HG03469 (cell line): ENCODE data around the gene IL1R1.

Source experiments
- ATAC-seq: cut with Tn5 transposase; IDR thresholded peaks from one replicate; pipeline ENCODE4 v1.9.1; 2021; ENCODE audit warnings: mild to moderate bottlenecking, moderate library complexity, moderate number of reproducible peaks; ENCODE audit not compliant: unreplicated experiment

IL1R1 gene

DNA sequence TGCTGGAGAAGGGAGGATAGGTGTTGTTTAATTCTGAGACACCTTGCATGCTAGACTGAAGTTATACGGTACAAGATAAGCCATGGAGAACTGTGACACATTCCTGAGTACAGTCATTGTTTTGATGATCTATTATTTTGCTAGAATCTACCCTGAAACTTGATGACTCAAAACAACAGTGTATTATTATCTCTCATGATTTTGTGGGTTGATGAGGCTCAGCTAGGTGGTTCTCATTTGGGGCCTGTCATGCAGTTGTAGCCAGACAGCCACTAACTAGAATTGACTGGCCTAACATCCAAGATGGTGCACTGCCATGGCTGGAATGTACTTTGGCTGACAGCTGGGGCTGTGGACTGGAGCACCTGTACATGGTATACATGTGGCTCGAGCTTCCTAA lies 5.4 kb upstream of the IL1R1 start:
- ATAC-seq, result no peak

DNA sequence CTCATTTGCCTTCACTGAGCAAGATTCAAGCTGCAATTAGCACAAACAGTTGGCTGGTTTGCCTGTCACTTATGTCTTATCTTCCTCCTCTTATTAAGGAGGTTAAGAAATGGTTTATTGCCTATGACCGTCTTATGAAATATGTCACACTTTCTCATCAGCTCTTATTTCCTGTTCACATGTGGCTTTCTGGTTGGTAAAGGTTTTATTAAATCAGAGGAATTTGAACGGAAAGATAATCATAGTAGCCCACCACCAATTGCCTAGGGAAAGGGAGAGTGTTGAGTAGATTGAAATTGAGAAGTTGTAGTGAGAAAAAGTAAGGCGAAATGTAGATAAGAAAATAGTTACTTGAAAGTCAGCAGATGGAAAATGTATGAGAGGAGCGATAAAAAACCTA lies 4.2 kb upstream of the IL1R1 start:
- no peak for ATAC-seq

DNA sequence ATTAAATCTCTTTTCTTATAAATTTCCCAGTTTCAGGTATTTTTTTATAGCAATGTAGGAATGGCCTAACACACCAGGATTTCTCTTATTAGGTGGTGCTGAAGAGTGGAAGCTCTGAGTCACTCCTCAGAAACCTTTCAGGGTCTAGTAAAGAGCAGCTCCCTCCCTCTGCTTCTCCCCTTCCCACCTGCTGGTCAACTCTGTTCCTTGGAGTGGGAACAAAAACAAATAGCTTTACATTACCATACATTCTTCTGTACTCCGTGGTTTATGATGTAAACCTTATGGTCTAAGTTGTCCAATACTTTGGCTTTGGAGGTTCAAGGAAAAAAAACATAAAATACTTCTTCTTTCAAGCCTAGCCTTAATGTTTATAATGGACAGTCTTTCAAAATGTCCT lies 2.7 kb upstream of the IL1R1 start:
- ATAC-seq, result no peak

DNA sequence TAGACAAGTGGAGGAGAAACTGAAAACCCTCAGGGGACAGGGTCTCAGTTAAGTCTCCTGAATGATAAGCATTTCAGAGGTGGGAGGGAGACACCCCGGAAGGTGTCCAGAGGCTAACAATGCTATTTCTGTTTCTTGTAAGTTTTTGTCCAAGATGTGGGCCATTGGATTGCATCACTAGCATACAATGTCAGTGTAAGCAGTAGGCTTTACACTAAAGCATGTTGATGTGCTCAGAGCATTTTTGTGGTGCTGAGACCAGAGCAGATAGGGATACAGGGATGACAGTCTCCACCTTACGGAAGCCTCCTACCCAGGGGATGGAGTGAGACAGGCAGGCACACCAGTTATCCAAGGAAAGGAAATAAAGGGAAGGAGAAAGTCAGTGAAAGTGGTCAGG lies 2.2 kb upstream of the IL1R1 start:
- no peak for ATAC-seq

DNA sequence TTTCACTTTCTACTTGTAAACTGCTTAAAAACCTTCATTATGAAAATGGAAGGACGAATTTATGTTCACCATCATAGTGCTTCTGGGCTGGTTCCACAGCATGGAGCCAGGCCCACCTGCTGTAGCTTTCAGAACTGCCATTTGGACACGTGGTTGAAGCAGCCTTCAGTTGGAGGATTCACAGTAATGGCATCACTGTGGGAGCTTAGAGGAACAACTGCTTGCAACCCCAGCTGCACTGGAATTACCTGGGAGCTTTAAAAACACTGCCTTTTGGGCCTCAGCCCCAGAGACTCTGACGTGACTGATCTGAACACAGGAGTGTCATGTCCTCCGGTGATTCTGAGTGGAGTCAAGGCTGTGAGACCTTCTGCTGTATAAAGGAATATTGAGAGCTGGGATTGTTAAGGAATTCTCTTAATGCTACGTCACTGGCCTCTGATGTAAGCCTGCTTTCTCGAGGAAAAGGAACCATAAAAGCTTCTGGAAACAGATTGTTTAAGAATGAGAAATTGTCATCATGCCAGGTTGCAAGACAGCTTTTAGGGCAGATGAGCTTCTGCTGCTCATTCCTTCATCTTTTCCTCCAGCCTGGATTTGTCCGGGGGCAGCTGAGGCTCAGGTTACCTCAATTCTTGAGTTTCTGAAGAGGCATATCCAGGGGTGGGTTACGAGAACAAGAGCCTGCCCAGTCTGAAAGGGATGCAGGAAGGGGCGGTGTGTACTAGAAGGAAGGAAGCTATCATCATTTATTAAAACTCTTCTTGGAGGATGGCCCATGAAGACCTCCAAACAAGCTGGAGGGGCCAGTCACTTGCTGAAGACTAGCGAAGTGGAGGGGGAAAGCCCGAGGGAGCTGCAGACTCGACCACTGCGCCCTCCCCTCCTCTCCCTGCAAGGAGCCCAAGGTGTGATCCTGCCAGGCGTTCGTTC lies 1.3 kb upstream of the IL1R1 start:
- ATAC-seq, result no peak

DNA sequence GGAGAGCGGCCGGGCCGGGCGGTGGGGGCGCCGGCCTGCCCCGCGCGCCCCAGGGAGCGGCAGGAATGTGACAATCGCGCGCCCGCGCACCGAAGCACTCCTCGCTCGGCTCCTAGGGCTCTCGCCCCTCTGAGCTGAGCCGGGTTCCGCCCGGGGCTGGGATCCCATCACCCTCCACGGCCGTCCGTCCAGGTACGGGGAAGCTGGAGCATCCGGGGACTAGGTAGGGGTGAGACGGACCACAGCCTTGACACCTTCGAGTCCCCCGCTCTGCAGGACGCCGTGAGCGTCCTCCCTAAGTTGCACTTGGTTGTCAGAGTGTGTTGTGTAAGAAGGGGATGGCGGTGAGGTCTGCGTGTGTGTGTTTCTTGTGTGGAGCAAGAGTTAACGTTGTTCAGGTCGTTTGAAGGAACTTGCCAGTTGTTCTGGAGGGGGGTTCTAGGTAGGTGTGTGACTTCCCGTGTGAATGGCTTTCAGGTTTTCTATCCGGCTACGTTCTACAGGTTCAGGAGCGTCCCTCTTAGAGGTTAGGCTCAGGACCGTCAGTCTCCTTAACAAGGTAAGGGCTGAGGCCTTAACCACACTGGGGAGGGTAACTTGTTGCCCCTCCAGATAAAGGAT lies 393 bp downstream of the IL1R1 start:
- no peak for ATAC-seq

DNA sequence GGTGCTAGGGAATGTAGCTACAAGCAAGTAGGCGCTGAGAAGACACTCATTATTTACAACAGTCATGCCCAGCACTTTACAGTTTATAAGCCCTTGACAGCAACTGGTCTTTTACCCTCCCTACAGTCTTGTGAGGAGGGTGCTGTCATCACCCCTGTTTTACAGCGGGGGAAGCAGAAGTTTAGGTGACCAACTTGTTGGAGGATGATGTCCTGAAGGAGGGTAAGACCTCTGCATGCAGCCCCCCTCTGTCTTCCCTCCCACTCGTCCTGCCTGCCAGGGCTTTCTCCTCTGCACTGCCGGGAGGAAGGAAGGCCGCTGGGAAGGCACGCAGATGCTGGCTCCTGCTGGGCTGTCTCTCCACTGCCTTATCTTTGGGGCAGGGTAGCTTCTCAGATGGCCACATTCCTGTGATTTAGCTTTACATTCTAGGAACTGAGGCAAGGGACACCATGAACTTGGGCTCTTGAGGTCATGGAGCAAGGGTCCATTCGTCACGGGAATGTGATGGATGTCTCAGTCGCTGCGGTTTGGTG lies 972 bp downstream of the IL1R1 start:
- no peak for ATAC-seq

DNA sequence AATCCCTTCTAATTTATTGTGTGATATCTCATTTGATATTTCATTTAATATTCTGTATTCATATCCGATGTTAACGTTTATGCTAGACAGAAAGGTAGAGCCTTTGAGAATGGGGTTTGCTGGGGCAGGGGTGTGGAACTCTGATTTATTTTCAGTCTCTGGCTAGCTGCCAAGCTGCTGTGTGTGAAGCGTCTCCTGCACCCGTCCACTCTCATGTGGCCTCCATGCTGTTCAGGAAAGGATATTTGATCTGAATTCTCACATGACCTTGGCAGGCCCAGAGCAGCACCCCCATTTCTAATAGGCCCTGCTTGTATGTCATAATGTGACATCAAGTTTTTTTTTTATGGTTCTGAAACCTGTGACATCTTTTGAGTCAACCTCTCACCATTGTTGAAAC lies 1.6 kb downstream of the IL1R1 start:
- no peak for ATAC-seq

DNA sequence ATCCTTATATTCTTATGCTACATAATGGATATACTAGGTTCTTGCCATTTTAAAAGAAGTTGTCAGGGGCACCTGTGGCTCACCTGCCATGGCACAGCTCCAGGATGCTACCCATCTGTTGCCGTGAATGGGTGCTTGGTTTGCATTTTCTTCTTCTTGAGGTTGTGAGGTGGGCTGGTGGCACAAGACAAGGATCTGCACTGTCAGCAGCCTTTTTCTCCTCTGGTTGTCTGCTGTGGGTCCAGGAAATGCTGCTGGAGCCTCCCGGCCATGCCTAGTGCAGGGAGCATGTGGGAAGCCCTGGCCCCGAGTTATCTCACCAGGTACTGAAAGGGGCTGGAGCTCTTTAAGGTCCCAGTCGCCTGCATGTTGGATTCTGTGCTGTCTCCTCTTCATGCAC lies 2.6 kb downstream of the IL1R1 start:
- ATAC-seq, result no peak

DNA sequence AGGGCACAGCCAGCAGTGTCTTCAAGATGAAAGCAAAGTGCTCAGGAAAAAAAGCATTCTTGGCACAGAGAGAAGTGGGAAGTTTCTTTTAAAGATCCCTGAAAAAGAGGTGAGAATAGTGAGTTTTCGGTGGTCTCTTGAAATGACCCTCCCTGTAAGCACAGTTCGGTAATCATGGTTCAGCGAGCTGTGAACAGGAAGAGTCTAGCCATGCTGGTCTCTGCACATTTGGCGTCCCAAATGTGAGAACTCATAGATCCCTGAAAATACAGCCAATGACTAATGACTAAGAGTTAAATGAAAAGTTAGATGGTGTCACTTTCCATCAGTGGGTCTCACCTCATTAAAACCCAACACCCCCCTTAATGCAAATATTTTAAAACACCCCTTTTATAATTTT lies 3.4 kb downstream of the IL1R1 start:
- no peak for ATAC-seq

DNA sequence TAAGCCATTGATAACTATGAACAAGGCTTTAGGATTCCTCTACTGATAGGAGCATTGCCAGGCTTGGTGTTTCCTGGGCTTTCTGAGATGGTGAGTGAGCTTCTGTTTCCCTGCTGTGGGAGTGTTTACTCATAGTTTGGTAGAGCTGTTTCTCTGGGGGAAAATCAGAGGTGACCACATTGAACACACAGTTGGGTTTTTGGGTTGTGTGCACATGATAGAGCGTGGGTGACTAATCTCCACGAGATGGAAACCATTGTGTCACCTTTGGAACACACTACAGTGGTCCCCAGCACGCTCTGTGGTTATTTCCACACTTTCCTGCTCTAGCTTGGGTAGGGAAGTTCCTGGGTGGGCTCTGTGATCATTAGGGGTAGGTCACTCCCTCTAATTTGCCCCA lies 5.4 kb downstream of the IL1R1 start:
- ATAC-seq, result no peak

DNA sequence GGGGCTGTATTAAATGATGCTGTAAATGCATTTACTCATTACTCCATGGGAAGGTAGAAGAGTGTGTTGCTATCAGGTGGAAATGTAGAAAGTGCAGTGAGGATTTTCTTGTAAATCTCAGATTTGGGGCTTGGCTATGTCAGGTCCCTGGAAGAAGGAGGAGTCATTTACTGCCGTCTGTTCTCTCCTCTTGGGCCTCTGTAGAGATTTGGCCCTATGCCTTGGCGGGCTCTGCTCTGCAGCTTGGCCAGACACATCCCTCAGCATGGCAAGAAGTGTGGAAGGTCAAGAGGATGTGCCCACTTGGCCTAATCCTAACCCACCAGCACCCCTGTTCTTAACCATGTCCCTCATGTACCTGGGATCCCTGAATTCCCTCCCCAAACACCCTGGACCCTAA lies 6.7 kb downstream of the IL1R1 start:
- no peak for ATAC-seq

DNA sequence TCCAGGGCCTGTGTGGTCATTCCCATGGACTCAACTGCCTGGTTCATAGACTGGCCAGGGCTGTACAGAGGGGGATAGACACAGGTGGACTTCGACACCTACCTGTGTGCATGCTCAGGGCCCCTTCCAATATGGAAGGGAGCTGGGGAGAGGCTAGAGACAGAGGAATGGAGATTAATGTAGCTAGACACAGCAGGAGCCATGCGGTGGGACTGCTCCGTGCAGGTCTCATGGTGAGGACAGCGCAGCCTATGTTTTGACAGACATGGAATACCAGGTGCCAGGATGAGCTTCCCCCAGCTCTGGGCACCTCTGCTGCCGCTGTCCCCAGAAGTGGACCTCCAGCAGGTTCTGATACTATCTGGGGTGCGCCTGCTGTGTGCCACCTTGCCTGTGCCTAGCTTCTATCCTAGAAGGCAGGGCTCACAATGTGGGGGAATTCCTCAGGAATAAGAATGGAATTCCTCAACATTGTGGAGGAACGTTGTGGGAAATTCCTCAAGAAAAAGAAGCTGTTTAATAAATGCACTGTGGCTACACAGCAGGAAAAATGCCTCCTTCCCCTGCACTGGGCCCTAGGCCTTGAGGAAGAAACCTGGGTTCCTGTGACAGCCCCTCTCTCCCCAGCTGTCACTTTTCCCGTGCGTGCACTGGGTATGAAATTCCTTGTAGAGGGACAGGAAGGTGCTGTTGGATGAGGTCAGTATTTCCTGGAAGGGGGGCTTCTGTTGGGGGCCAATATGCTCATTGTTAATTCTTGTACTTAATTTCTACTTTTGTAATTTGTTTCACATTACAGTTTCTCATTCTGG lies 7.3 kb downstream of the IL1R1 start:
- no peak for ATAC-seq

DNA sequence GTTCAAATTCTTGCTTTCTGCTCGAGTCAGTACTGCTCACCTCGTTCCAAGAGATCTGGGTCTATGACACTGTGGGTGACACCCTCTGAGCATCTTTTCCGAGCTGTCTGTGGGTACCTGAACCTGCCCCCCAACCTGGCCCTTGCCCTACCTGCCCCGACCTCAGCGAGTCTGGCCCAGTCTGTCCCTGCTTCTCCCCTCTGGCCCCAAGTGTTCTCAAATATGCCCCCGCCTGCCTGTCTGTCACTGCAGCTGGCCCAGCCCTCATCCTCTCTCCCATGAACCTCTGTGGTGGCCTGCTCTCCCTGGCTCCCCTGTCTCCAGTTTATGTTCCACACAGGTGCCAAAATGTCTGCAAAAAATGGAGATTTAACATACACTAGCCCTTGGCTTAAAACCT lies 11.8 kb downstream of the IL1R1 start:
- ATAC-seq, result no peak

DNA sequence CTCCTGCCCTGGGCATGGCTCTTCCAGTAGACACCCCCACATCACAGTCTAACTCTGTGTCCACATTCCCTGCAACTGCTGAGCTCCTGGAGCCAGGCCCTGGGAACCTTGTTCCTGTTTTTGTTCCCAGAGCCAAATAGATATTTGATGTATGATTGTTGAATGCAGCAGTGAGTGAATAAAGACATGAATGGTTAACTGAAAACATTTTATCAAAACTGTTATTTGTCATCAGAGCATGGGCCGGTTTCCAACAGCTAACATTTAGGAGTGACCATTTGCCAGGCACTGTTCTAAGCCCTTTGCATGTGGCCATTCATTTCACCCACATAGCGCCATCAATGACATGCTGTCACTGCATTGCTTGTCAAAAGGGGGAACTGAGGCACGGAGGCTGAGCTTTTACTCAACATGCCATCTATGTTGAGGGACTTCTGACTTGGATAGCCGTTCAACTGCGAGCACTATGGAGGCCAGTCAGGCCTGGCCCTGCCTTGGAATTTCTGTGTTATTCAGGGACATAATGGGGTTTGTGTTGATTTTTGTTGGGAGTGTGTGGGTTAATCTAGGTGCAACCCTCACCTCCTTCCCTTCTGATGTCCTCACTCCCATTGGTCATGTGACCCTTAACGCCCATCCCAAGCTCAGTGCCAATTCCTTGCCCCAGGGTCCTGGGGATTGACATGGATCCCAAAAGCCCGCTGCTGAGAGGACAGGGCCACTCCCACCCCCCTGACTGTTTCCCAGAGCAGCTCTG lies 12.6 kb downstream of the IL1R1 start:
- no peak for ATAC-seq

DNA sequence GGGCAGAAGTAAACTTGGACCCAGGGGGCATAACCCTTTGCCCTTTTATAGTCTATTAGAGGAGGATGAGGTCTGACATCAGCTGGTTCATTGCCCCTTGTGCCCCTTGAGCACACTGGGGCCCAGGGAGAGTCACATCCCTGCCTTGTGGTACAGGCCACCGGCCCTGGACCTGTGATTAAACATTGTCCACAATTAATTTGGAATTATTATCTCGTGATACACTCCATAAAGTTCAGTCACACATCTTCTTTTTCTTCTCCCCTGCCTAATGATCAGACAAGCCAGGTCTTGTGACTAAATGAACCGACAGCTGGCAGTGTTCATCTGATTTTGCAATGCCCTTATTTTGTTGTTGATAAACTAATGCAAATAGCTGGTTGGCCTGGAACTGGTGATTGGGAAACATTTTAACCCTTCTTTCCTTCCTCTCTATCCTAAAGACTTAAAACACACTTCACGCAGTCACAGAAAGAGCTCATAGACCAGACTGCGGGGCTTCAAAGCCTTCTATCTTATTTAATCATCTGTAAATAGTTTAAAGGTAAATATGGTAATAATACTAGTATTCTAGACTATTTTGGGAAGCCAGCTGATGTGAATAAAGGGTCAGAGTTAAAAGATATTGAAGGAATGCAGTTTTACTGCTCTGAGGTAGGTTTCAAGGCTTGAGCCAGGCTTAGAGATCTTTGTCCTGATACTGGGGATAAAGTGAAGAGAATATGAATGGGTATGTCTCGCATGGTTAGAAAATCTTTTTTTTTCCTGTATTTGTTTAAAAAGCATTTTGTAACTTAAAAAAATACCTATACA lies 13.4 kb downstream of the IL1R1 start:
- no peak for ATAC-seq

DNA sequence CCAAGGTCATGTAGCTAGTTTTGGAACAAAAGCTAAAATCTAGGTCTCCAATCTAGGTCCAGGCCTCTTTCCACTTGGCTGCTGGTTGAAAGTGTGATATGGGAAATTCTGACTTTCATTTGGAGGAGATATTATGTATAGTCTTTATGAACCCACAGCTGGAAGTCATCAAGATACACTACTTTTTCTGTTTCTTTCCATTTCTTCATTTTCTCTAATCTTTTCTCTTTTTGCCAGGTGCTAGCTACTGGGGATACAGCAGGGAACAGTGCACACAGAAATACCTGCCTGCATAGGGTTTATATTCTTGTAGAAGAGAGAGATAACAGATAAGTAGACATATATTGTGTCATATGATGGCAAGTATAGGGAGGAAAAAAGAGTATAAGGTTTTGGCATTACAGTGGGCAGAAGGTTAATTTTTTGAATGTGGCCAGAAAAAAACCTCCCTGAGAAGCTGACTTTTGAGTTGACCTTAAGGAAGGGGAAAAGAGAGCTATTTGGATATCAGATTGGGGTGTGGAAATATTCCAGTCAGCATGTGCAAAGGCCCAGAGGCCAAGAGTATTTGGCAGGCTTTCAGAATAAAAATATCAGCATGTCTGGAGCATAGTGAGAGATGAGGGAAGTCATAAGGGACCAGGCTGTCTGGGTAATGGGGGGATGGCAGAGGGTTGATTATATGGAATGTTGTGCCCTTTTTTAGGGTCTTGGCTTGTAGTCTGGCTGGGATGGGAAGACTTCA lies 15.6 kb downstream of the IL1R1 start:
- ATAC-seq, result no peak

DNA sequence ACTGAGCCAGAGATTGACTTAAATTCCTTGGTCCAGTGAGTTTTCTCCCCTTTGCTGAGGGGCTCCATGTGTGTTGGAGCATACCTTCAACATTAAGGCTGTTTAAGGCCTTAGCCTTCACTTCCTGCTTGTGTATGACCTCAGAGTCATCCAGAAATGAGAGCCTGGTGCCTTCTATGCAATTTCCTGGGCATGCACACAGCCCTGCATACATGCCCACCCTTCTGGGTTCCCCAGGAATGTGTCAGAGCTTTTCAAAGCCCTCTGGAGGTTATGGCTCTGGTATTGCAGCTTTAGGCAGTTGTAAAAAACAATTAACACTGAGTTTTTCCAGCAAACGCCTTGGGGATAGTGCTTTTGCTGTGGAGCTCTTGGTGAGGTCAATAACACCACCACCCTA lies 16.7 kb downstream of the IL1R1 start:
- no peak for ATAC-seq

DNA sequence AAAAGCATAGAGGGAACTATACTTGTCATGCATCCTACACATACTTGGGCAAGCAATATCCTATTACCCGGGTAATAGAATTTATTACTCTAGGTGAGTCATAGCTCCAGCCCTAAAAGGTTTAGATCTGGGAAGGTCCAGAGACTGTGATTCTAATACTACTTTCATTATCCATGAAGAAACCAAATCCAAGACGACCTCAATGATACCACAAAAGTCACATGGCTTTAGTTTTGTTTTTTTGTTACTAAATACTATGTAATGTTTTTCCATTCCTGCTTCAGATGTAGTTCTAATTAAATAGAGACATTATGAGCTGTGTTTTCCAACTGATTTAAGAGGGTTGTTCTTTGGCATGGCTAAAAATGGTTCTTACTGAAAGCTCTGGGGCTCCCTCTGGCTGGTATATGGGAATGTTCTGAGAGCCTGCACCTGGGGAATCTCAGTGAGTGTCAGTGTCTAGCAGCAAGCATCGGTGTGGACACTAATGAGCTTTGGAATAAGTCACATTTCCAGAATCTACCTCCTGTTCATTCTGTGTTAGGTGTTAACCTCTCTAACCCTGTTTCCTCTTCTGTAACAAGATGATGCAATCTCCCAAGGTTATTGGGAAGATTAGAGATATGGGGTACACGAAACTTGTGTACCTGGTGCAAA lies 23.8 kb downstream of the IL1R1 start:
- ATAC-seq, result no peak
